ENCODE data around the gene EFCAB14.
A peak's percentile ranks its signal among the peaks of the same experiment; 100 is the strongest.

GRCh38 chr1:46718727-46719622 is at the start of gene EFCAB14:
- TF ChIP-seq CTCF (IDR thresholded peaks at IDR 0.05) (no peak), POLR2A (IDR thresholded peaks at IDR 0.05) (peak in 1 of 2 donors; percentile 61), POLR2AphosphoS5 (IDR thresholded peaks at IDR 0.05) (peak; percentile 46 to 84 (median 79))

Data from sigmoid colon (tissue), 4 donors.